Activated CD8-positive, alpha-beta memory T cell treated with anti-CD3 and anti-CD28 coated beads, Interleukin-2, amount 50 U/mL, for 1 hour (primary cell): ENCODE results near the gene MYL6.
"Not testable (repeated sequence)": the region's sequence is repeated elsewhere in the genome, so short reads cannot be mapped to it uniquely, and the experiment has no call there.

Source experiments
- DNase-seq: peaks from one replicate; pipeline ENCODE4 v3.0.0-alpha.2; 2020; ENCODE audit errors: extremely low read depth

MYL6 gene

DNA sequence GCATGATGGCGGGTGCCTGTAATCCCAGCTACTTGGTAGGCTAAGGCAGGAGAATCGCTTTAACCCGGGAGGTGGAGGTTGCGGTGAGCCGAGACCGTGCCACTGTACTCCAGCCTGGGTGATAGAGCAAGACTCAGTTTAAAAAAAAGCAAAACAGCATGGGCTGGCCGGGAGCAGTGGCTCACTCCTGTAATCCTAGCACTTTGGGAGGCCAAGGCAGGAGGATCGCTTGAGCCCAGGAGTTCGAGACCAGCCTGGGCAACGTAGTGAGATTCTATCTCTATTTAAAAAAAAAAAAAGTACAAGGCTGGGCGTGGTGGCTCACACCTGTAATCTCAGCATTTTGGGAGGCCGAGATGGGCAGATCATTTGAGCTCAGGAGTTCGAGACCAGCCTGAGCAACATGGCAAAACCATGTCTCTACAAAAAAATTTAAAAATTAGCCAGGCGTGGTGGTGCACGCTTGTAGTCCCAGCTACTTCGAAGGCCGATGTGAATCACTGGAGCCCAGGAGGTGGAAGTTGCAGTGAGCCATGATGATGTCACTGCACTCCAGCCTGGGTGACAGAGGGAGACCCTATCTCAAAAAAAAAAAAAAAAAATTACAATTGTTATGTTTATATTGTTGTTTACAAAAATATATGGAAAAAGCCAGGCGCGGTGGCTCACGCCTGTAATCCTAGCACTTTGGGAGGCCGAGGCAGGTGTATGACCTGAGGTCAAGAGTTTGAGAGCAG, 1.5 kb upstream of the MYL6 start:
- not testable (repeated sequence) for DNase-seq

DNA sequence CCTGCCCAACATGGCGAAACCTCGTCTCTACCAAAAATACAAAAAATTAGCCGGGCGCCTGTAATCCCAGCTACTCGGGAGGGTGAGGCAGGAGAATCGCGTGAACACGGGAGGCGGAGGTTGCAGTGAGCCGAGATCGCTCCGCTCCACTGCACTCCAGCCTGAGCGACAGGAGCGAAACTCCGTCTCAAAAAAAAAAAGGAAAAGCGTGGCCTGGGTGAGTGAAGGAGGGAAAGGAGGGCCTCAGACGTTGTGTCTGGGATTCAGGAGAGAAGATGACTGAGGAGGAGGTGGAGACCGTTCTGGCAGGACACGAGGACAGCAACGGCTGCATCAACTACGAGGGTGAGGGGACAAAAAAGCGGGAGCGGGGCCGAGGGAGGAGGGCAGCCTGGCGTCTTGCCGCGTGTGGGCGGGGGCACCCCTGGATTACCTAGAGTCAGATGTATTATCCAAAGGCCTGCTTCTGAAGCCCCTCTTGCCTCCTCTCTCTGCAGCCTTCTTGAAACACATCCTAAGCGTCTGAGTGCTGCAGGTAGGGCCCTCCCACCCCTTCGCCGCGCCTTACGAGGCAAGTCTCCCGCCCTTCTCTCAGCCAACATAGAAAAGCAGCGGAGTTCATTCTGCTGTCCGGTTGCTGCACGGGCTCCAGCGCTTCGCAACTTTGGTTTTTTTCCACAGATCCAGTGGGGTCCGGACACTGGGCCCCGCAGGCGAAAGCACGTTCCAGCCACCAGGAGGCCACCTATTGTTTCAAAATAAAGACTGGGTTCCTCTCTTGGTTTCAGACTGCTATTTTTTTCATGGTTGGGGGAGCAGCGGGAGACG, 744 bp upstream of the MYL6 start:
- no peak for DNase-seq

DNA sequence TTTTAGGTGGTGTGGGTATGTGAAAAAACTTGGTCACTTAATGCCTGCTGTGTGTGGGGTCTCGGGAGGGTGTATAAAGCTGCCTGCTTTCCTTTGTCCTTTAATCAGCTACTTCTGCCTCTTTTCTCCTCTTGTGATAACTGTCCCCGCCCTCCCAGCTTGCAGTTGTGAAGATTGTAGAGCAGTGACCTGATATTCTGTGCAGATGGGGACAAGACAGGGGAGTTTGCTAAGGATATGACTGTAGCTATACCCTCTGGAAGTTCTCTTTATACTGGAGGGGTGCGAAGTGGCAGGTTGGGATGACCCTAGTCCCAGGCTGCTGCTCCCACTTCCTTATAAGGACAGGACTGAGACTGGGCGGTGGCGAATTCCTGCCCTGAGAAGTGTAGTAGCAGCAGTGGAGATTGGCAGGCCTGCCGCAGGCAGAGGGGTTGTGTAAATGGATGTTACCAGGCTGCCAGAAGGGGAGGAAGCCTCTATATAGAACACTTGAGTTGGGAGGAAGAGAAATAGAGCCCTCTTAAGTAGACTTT, 835 bp downstream of the MYL6 start:
- DNase-seq = no peak

DNA sequence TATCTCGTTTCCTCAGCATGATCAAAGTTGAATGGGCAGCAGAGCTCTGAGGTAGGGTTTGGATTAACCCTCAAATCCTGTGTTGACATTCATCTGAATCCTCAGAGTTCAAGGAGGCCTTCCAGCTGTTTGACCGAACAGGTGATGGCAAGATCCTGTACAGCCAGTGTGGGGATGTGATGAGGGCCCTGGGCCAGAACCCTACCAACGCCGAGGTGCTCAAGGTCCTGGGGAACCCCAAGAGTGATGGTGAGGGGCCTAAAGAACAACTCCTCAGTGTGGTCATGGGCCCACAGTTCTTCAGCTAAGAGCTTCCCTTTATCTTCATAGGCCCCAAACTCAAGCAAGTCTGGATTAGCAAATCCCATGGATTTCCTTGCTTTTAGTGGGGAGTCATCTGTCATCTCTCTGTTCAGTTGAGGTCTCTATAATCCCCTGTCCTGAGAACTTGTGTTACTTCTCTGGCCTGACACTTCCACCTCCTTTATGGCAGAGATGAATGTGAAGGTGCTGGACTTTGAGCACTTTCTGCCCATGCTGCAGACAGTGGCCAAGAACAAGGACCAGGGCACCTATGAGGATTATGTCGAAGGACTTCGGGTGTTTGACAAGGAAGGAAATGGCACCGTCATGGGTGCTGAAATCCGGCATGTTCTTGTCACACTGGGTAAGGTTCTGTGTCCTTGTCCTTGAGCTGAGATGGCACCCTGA, 1.5 kb downstream of the MYL6 start:
- DNase-seq = no peak

DNA sequence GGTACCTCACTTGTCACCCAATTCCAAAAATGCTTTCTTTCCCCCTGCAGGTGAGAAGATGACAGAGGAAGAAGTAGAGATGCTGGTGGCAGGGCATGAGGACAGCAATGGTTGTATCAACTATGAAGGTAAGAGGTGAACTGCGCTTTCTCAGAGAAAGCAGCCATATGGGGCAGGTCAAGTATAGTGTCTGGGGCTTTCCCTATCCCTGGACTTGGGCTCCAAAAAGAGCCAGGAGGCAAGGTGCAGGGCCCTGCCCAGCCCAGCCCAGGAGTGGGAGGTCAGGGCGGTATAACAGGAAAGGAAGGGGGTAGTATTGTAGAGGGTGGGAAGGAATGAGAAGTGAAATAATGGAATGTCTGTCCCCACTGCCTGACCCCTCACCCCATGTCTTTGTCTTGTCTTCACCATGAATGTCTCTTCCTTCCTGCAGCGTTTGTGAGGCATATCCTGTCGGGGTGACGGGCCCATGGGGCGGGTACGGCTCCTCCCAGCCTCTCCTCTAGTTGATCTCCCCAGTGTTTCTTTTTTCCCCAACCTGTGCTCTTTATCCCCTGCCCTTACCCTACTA, 2.1 kb downstream of the MYL6 start:
- DNase-seq = no peak

DNA sequence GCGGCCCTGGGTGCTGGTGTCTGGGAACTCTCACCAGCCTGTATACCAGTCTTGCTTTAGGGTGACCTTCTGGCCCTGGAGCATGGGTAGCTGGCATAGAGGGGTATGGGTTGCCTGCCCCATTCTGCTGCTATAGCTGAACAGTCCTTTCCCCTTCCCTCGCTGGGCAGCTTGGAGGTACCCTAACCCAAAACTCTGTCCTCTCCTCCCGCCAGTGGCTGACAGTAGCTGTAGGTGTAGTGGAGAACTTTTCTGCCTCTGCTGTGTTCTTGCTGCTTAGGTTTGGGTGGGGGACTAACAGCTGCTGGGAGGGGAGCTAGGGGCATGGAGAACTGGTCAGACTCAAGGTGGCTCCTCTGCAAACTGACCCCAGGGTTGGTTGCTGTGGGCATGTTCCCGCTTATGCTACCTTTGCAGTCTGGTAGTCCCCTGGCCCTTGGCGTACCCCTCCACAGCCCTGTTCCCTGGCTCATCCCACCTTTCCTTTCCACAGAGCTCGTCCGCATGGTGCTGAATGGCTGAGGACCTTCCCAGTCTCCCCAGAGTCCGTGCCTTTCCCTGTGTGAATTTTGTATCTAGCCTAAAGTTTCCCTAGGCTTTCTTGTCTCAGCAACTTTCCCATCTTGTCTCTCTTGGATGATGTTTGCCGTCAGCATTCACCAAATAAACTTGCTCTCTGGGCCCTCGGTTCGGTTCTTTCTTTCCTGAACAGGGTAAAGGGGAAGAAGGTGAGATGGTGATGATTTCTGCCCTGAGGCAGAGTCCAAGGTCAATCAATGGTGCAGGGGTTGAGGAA, 2.9 kb downstream of the MYL6 start:
- no peak for DNase-seq

DNA sequence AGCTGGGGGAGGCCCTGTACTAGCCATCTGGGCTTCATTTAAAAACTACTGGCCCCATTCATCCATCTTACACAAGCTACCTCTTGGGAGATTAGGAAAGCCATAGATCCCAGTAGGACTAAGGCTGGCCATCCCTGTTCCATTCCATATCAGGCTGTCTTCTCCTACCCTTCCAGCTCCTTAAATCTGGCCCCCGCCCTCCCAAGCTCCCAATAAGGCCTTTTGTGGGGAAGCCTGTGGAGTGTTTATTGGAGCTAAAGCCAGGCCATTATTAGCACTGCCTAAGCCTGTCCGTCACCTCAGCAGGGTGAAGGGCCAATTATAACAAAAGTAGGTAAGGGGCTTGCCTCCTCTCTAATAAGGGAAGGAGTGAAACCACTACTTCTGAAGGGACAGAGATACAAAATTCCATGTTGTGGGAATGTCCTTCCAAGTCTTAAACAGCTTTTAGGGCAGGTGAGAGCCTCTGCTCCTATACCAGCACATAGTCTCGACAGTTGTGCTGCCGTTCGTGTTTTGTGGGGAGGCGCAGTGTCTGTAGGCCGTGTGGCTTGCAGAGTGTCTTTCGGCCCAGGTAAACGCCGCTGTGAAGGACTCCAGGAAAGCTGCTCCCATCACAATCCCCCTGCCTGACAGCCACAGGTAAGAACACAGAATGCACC, 3.7 kb downstream of the MYL6 start:
- DNase-seq = no peak

DNA sequence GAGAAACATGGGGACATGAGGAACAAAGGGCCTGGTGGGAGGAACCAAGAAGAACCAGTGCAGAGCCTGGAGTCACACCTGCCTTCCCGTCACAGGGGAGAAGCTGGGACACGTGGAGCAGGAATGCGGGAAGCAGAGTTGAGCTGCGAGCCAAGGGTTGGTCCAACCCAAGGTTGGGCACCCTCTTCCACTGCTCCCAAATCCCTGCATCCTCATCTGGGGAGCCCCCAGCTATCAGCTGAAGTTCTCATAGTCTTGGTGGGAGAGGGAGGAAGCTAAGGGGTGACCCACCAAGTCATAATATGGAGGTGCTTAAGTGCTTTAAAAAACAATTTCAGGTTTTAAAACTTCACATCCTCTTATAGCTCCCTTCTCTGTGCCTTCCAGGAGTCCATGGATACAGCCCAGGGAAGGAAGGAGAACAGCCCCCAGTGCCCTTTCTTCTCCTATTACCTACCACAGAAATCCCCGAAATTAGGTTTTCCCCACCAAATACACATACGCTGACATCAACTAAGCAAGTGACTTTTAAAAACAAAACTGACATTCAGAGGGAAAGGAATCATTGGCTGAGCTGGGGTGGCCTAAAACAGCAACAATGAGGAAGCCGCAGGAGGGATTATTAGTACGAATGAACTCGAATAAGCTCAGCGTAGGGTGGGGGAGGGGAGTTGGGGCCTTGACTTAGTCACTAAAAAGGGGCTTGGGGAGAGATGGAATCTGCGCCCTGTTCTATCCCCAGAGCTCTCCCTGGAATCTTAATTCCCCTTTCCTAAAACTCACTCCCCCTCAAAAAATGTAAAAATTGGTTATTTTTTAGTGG, 4.5 kb downstream of the MYL6 start:
- no peak for DNase-seq

DNA sequence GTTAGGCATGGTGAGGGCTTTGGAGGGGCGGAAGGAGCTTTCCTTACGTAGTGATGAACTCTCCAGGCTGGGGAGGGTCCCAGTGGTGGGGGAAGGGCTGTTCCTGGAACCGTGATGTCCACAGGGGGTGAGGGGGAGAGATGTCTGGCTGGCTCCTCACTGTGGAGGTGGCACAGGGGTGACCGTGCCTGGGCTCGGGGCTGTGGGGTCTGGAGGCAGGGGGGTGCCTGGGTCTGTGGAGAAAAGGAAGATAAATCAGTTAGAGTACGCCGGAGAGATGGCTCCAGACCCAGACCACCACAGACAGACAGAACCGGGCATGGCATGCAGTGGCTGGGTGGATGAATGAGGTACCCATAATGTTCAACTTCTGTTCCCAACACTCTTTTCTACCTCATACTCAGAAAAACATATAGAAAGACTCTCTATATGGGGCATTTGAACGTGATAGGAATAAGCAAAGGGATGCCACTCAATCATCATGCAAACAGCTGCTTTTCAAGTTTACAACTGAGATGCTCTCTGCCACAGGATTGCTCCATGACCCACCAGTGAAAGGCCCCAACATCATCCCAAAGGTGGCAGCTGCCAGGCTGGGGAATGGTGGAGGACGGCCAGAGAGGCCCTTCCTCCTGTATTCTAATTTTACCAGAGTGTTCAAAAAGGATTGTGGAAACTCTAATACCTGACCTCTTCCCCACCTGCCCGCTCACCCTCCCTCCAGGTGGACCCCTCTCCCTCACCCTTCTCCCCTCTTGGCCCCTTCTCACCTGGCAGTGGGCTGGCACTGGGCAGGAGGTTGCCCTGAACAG, 5.6 kb downstream of the MYL6 start:
- DNase-seq = no peak

DNA sequence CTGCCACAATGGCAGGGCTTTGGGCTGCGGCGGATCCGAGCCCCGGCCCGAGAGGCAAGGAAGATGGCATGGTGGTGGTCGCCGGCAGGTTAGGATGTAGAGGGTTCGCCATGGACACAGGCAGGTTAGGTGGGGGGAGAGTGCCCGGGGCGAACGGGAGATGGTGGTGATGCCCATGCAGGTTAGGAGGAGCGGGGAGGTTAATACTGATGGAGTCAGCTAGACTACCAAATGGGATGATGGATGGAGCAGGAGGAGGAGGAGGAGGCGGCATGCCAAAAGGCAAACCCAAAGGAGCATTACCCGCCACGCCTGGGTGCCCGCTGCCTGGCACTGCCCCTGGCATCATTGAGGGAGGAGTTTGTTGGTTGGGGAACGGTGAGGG, 6.2 kb downstream of the MYL6 start:
- DNase-seq = no peak

DNA sequence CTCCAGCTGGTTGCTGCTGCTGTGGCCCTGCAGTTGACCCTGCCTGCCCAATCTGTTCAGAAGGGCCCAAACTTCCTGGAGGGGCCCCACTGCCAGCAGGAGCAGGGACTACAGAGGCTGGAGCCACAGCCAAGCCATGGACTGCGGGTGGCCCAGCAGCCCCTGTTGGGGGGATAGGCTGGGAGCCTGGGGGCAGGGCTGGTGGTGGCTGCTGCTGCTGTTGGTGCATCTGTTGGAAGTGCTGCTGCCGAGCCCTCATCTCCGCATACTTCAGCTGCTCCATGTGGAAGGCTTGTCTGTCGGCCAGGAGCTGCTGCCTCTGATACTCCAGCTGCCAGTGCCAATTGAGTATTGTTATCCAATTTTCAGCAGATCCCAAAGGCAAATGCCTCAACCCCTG, 7.2 kb downstream of the MYL6 start:
- DNase-seq = no peak

DNA sequence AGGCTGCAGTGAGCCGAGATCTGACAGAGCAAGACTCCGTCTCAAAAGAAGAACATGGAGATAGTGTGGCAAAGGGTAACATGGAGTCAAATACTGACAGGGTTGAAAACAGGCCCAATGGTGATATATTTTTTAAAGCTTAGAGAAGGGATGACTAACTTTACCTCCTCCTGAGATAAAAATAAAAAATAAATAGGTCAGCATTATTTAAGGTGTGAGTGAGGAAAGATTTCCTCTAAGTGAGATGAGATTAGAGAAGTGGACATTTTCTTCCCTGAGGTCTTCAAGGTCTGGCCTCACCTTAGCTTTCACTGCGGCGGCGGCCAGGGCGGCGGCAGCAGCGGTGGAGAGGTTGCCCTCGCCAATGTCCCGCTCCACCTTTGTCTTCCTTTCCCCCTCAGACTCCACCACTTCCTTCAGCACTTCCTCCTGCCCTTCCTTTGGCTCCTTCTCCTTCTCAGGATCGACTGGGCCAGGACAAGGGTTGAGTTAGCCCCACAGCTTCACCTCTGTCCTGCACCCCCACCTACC, 11.1 kb downstream of the MYL6 start:
- no peak for DNase-seq

DNA sequence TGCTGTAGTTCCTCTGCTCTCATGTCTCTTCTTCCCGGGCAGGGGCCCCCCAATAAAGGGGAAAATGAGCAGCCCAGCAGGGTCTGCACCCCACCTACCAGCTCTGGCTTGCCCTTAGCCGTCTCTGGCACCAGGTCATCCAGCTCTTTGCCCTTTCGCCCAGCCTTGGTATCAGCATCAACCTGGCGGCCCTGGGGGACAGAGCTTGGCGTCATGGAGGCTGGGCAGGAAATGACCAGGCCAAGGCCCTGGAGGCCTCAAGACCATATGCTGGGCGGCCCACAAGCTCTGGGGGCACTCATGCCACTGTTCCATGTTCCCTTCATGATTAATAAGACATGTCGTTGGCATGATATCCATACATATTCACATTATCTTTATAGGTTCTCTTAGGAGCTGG, 14.7 kb downstream of the MYL6 start:
- DNase-seq = no peak

DNA sequence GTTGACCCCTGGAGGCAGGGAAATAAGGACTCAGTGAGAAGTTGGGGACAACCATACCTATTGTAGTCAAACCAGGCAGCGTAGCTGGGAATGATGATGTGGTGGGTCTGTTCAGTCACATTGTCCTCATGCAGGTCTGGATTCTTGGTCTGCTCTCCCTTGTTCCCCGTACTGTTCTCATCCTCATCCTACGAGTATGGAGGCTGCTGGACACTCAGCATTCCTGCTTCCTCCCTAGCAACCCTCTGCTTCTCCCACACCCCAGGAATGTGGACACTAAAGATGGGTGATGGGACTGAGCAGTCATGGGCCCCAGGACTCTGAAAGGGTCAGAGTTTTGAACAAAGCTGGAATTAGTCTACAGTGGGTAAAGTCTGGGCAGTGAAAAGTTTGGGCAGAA, 20.2 kb downstream of the MYL6 start:
- DNase-seq = no peak

DNA sequence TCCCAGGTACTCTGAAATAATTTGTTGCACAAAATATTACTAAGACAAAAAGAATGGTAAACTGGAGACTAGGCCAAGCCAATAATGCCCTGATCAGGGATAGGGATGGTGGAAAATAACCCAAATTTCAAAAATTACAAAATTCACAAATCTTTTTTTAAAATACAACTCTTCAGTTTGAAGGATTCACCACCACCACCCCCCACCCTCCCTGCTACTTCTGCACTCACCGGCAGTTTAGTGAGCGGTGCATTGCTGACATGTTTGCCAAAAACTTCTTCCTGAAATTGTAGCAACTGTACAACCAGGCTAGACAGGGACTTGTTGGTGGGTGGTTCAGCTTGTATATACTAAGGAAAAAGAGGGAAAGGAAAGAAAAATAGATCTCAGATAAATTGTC, 28.8 kb downstream of the MYL6 start:
- DNase-seq = no peak

DNA sequence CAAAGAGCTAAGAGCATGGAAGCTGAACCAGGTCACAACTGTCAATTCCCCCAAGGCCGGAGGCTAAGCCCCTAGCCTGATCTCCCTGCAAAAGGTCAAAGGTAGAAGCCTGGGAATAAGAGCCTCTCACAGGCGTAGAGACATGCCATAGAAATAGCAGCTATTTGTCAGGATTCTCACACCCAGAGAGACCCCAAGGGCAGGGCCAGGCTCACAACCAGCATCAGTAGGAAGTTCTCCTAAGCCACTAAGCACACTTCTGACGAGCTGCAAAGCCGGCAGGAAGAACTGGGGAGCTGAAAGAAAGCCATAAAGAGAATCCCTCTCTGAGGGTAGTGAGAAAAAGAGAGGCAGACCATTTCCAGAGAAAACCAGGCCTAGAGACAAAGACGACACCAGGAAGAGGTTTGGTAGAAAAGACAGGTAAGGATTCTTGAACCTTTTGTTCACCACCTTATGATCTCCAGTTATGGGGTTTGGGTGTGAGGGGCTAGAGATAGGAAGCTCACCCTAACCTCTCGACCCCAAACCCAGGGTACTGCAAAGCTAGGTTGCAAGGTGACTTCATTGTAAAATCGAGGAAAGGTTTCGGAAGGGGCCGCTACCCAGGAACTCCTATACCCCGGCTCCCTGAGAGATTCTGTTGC, 30.1 kb downstream of the MYL6 start:
- no peak for DNase-seq

DNA sequence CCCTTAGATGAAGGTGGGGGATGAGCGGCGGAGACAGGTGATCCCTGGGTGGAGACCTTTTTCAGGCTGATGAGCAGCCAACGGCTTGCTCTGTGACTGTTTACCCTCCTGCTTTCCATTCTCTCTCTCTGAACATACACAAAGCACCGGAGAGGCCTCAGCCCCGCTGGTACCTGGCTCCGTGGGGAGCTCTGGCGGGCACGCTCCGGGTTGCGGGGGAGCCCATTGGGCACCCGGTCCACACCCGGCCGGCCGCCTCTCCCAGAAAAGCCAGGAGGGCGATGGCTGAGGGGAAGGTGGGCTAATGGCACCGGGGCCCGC, 30.6 kb downstream of the MYL6 start:
- no peak for DNase-seq
